G401 (cell line): ENCODE results near the gene AVP. TPM values are rescaled to one million over a fixed set of nuclear protein-coding genes. Genes with fewer than 3 reads are reported as not detected.
A peak's percentile ranks its signal among the peaks of the same experiment; 100 is the strongest.
"Not testable (repeated sequence)": the region's sequence is repeated elsewhere in the genome, so short reads cannot be mapped to it uniquely, and the experiment has no call there.

ENCODE experiments used
- DNase-seq: peaks from one replicate; pipeline ENCODE4 v3.0.0-alpha.2; 2015; ENCODE audit warnings: low spot score
- in situ Hi-C: cut with HindIII; loops from 2 replicates; pipeline ENCODE4 v1.10.0; 2016; ENCODE audit warnings: low sequenced_read_pairs, mixed read lengths
- total RNA-seq: library from RNA; depleted of rRNA; stranded (reverse); fragments of >200 nt; shearing (Covaris generic); gene quantifications from 2 replicates; pipeline ENCODE4 v1.2.3, GENCODE V29; 2014; rRNA removed

The AVP gene, protein sequence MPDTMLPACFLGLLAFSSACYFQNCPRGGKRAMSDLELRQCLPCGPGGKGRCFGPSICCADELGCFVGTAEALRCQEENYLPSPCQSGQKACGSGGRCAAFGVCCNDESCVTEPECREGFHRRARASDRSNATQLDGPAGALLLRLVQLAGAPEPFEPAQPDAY
- not detected in 2 replicates for total RNA-seq

DNA sequence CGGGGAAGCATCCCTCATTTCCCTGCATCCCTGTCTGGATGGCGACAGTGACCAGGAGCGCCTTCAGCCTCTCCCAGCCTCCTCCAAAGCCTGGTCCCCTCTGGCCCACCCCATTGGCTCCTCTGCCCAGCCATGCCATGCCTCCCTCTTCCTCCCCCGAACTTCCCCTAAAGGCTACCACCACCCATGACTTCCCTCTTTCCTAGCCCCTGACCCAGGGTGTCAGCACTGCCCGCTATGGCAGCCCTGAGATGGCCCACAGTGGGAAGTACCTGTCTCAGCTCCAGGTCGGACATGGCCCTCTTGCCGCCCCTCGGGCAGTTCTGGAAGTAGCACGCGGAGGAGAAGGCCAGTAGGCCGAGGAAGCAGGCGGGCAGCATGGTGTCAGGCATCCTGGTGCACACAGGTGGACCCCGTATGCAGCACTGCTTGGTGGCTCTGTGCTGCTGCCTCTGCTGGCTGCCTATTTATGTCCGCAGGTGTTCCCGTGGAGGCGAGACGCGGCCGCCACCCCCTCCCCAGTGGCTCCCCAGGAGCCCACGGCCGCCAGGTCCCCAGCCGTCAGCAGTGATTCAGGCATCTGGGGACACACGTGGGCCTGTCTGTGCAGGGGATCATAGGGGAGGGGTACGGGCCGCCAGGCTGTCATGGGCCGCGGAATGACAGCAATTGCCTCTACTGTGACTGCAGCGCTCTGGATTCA lies at the start of gene AVP:
TSS of gene AVP (minus strand) at position 442 of the 703 bp plus-strand sequence. CDS start at position 392, 50 bp downstream.
- in situ Hi-C loops, result no loop called here

DNA sequence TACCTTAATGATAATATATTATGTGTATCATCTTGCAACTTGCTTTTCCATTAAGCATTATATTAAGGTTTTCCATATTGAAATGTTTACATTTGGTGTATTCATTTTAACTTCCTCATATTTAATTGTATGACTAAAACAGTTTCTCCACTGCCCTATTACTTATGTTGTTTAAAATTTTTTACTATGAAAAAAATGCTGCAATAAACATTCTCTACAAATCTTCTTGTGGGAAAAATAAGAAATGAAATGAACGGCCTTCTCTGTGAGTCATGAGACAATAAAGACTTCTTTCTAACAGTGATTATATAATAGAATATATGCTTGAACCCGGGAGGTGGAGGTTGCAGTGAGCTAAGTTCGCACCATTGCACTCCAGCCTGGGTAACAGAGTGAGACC lies 49.6 kb upstream of the AVP start:
- DNase-seq, result no peak
- in situ Hi-C loops, result no loop called here

More for the DNA sequence above, at the start of gene AVP:
- DNase-seq, result no peak

DNA sequence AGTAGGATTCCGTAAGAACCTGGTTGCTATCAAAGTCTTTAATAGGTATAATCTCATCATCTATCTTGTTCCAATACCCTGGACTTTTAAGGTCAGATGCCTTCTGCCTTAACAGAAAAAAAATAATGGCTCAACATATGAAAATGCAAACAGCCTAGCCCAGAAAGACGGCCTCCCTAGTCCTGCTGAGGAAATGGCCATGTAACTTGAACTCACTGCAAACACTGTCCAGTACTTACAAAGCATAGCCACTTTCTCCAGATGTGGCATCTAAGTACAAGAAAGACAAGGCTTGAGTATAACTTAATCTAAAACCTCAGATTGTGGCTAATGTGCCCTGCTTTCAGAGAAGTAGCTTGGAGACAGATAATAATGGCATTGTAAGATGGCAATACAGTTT lies 48.6 kb upstream of the AVP start:
- in situ Hi-C loops, result no loop called here
- DNase-seq, result no peak

DNA sequence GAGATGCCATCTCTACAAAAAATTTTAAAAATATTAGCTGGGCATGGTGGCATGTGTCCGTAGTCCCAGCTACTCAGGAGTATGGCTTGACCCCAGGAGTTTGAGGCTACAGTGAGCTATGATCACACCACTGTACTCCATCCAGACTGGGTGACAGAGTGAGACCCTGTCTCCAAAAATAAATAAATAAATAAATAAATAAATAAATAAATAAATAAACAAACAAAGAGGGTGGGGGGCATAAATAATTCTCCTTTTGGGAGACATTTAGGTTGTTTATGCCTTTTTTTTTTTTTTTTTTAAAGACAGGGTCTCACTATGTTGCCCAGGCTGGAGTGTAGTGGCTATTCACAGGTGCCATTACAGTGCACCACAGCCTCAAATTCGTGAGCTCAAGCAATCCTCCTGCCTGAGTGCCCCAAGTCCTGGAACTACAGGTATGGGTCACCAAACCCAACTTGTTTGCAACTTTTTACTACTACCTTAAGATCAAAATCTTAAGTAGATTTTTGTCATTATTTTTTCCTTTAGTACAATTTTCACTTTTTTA lies 45.6 kb upstream of the AVP start:
- no peak for DNase-seq
- in situ Hi-C loops, result no loop called here

DNA sequence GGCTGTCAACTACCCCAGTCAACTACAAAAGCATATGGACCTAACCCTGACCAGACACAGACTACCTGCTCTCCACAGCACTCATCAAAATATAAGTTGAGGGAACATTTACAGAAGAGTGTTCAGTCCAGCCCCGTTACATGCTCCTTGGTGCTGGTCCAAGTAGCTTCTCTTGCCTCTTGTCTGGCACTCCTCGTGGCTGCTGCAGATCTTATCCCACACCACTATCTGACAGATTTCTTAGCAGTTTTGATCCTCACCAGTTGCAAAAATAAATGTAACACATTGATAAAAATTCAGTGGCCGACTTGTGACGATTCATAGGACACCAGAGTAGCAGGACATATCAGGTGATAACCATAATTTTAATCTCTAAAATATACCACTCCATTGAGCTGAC lies 44.6 kb upstream of the AVP start:
- no peak for DNase-seq
- in situ Hi-C loops, result no loop called here

DNA sequence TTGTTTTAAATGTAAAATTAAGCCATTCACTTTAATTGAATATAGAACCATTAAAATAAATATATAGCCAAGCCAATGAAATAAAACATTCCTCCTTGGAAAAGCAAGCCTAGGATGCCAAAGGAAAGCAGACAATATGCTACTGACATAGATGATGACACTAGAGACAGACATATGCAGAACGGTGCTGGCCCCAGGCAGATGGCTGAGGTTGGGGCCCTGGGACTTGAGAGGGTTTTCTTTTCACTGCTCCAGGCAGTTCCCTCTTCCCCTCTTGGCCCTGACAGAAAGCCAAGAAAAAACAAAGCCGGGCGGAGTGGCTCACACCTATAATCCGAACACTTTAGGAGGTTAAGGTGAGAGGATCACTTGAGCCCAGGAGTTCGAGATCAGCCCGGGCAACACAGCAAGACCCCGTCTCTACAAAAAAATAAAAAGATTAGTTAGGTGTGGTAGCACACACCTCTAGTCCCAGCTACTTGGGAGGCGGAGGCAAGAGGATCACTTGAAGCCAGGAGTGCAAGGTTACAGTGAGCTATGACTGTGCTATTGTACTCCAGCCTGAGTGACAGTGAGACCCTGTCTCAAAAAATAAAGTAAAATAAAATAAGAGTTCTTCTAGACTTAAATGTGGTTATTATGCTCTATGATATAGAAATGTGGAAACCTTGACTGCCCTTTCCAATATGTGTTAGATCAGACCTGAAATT lies 43.9 kb upstream of the AVP start:
- in situ Hi-C loops, result no loop called here
- DNase-seq, result no peak

DNA sequence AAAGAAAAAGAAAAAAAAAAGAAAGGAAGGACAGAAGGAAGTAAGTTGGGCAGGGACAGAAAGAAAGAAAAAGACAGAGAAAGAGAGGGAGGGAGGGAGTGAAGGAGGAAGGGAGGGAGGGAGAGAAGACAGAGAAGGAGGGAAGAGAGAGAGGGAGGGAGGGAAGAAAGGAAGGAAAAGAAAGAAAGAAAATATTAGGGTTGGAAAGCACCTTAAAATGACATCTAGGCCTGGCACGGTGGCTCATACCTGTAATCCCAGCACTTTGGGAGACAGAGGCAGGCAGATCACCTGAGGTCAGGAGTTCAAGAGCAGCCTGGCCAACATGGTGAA lies 42.0 kb upstream of the AVP start:
- in situ Hi-C loops, result no loop called here
- no peak for DNase-seq

DNA sequence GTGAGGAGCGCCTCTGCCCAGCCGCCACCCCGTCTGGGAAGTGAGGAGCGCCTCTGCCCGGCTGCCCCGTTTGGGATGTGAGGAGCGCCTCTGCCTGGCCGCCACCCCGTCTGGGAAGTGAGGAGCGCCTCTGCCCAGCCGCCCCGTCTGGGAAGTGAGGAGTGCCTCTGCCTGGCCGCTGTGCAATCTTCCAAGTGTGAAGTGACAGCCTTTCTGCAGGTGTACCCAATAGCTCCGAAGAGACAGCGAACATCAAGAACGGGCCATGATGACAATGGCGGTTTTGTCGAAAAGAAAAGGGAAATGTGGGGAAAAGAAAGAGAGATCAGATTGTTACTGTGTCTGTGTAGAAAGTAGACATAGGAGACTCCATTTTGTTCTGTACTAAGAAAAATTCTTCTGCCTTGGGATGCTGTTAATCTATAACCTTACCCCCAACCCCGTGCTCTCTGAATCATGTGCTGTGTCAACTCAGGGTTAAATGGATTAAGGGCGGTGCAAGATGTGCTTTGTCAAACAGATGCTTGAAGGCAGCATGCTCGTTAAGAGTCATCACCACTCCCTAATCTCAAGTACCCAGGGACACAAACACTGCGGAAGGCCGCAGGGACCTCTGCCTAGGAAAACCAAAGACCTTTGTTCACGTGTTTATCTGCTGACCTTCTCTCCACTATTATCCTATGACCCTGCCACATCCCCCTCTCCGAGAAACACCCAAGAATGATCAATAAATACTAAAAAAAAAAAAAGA lies 41.4 kb upstream of the AVP start:
- DNase-seq, result not testable (repeated sequence)

DNA sequence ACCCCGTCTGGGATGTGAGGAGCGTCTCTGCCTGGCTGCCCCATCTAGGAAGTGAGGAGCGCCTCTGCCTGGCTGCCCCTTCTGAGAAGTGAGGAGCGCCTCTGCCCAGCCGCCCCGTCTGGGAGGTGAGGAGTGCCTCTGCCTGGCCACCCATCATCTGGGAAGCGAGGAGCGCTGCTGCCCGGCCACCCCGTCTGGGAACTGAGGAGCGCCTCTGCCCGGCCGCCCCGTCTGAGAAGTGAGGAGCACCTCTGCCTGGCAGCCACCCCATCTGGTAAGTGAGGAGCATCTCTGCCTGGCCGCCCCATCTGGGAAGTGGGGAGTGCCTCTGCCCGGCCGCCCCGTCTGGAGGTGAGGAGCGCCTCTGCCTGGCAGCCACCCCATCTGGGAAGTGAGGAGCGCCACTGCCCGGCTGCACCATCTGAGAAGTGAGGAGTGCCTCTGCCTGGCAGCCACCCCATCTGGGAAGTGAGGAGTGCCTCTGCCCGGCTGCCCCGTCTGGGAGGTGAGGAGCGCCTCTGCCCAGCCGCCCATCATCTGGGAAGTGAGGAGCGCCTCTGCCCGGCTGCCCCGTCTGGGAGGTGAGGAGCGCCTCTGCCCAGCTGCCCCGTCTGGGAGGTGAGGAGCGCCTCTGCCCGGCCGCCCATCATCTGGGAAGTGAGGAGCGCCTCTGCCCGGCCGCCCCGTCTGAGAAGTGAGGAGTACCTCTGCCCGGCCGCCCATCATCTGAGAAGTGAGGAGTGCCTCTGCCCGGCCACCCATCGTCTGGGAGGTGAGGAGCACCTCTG lies 40.4 kb upstream of the AVP start:
- in situ Hi-C loops, DNase-seq: not testable (repeated sequence)

More for the DNA sequence above, 41.4 kb upstream of the AVP start:
- in situ Hi-C loops, result not testable (repeated sequence)

DNA sequence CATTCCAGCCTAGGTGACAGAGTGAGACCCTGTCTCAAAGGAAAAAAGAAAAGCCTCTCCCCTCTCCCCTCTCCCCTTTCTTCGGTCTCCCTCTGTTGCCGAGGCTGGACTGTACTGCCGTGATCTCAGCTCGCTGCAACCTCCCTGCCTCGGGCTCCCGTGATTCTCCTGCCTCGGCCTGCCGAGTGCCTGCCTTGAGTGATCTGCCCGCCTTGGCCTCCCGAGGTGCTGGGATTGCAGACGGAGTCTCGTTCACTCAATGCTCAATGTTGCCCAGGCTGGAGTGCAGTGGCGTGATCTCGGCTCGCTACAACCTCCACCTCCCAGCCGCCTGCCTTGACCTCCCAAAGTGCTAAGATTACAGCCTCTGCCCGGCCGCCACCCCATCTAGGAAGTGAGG lies 39.6 kb upstream of the AVP start:
- in situ Hi-C loops, DNase-seq: not testable (repeated sequence)

DNA sequence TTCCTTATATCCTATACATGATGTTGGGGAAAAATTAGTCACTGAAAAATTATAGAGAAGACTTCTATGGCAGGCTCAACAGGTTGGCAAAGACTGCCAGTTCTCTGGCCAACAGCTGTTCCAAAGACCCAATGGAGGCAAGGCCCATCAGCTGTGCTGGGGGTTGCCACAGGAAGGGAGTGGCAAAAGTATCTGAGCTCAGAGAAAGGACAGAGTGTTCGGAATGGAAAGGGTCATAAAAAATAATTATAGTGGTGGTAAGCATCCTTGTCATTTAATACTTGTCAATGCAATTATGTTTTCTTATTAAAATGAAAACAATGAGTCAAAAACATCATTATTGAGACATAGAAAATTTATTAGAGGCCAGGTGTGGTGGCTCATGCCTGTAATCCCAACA lies 39.0 kb upstream of the AVP start:
- in situ Hi-C loops, result no loop called here
- DNase-seq, result no peak

DNA sequence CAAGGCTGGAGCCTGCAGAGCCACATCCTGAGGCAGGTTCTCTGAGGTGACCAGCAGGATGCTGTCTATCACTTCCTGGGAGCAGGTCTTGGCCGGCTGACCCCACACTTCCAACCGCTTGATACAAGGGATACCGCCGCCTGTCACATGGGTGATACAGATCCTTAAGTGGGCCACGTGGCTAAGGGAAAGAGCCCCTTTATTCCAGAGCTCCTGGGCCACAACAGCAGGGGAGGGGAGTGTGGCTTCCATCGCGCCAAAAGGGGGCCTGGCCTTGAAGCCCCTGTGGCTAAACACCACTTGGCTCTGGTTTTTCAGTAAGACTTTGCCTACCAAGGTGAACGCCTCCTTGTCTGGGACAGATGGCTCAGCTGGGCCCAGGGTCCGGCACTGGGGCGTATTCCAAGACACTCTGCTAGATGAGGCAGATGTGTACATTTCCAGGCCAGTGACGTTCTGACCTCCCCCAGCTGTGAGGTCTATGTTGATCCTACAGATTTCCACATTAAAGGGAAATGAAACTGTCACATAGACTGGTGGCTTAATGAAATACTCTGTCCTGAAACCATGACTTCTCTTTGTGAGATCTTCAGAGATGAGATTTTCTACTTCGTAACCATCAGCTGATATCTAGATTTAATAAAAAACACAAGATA lies 37.6 kb upstream of the AVP start:
- no peak for DNase-seq
- in situ Hi-C loops, result no loop called here

DNA sequence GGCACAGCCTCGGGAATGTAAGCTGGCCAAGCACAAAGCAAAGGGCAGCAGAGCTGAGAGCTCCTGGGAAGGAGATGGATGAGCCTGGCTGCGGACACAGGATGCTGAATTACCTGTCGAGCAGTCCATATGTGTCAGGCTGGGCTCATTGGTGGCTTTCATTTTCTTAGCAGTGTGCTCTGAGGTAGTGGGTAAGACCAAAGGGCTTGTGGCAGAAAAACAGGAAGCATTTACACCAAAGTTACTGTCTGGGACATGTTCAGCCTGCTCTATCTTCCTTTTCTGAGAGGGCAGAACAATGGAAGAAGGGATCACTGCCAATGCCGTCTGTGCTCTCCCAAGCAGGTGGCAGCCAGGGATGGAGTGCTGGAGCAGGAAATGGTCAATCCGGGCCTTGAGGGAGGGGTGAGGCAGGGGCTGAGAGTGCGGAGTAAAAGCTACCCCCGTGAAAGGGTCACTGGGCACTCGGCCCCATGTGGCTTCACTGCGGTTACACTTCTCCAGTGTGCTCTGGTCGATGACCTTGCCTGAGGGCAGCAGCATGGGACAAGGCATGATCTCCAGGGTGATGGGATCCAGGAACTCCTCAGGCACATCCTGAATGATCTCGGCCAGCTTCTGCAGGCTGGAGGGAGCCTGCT lies 36.9 kb upstream of the AVP start:
- DNase-seq, result peak; percentile 45
- in situ Hi-C loops, result no loop called here

DNA sequence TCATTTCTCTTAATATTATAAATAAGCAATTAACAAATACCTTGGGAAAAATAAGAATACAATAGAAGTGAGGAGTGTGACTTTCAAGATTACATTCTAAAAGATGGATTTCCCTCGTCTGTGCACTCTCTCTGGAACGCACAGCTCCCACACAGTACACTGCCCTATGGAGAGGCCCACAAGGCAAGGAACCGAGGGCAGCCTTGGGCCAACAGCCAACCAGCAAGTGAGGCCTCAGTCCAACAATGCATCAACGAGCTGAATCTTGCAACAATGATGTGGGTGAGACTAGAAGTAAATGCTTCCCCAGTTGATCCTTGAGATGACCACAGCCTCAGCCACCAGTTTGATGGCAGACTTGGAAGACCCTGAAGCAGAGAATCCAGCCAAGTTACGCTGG lies 34.5 kb upstream of the AVP start:
- in situ Hi-C loops, result no loop called here
- DNase-seq, result no peak

DNA sequence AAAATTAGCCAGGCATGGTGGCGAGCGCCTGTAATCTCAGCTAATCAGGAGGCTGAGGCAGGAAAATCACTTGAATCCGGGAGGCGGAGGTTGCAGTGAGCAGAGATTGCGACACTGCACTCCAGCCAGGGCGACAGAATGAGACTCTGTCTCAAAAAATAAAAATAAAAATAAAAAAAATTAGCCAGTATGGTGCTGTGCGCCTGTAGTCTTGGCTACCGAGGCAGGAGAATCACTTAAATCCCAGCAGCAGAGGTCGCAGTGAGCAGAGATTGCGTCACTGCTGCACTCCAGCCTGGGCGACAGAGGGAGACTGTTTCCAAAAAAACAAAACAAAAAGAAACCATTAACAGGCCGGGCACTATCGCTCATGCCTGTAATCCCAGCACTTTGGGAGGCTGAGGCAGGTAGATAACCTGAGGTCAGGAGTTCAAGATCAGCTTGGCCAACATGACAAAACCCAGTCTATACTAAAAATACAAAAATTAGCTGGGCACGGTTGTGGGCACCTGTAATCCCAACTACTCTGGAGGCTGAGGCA lies 33.4 kb upstream of the AVP start:
- in situ Hi-C loops, result not testable (repeated sequence)
- peak; percentile 86 for DNase-seq

DNA sequence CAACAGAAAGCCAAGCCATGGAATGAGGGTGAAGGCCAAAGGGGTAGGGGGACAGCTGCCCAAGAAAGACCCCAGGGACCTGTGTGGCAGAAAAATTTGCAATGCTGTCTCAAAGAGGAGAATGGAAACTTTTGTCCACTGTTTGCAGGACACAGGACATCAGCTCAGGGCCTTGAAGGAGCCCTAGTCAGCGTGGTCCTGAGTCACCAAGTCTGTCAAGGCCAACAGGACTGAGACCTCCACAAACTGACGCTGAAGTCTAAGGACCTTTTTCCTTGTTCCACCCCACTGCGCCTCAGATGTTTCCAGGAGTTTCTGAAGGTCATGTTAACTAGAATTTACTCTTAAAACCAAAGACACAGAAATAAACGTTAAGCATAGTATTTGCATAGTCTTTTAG lies 31.8 kb upstream of the AVP start:
- in situ Hi-C loops, result no loop called here
- DNase-seq, result no peak

DNA sequence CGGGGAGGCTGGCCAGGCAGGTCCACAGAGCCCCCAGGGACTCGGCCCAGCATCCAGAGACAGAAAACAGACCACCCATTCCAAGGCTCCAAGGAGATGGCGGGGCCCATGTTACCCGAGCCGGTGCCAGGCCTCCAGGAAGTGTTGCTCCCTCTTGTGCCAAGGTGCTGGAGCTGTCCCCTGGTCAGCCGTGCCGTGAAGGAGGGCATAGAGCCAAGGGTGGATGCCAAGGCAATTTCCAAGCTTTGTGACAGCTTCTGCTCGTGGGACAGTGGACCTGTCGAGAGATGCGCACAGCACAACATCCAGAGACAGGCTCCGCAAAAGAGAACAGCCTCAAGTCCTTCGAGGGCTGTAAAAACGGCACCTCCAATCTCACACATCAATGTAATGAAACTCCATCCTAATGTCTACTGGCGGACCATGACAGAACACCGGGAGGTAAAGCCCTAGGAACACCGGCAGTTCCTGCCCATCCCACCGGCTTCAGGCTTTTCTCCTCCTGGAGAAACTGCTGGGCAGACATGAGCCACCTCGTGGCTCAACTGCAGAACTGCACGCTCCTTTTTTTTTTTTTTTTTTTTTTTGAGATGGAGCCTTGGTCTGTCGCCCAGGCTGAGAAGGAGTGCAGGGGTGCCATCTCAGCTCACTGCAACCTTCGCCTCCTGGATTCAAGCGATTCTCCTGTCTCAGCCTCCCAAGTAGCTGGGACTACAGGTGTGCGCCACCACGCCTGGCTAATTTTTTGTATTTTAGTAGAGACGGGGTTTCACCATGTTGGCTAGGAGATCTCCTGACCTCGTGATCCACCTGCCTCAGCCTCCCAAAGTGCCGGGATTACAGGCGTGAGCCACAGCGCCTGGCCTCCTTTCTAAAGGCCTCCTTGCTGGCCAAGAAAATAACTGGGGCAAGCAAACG lies 30.9 kb upstream of the AVP start:
- in situ Hi-C loops, result no loop called here
- DNase-seq, result peak; percentile 85
